PC-9 (cell line): Measurements from ENCODE around the gene DLGAP3.

Experiments used
- CTCF ChIP-seq: fragments of 200-600 bp; sonication (generic); conservative IDR thresholded peaks from 2 replicates; pipeline ENCODE4 v1.6.1; 2017; ENCODE audit warnings: mixed run types, antibody characterized with exemption, mild to moderate bottlenecking, moderate library complexity
- EZH2 ChIP-seq: fragments of 200-600 bp; sonication (generic); IDR thresholded peaks from 2 replicates; pipeline ENCODE4 v1.8.0; 2017; ENCODE audit warnings: antibody characterized with exemption, low read depth

DNA sequence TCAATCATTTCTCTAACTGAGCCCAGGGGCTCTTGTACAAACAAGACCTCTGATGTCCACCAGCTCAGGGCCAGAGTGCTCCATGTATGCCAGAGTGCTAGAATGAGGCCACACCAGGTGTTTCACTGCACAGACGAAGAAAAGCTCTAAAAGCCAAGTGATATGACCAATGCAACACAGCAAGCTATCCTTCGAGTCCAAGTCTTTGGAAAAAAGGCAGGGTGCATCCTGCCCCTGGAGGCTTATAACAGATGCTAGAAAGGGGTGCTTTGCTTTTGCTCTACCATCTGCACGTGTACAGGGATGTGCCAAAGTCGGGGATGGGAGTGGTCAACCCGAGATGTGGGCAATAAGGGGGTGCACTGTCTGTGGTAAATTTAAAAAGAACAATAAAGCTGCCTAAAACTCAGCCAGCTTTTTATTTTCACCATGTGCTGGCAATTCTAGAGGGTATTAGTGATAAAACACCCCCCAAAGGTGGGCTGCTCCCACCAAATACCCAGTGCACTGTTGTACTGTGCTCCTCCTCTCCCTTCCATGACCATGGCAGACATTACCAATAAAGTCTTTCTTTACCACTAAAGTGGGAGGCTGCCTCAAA, 102.0 kb downstream of the DLGAP3 start:
- TF ChIP-seq CTCF (no peak), EZH2 (no peak)
